ENCODE results near the gene HHLA2.

Gene HHLA2

DNA sequence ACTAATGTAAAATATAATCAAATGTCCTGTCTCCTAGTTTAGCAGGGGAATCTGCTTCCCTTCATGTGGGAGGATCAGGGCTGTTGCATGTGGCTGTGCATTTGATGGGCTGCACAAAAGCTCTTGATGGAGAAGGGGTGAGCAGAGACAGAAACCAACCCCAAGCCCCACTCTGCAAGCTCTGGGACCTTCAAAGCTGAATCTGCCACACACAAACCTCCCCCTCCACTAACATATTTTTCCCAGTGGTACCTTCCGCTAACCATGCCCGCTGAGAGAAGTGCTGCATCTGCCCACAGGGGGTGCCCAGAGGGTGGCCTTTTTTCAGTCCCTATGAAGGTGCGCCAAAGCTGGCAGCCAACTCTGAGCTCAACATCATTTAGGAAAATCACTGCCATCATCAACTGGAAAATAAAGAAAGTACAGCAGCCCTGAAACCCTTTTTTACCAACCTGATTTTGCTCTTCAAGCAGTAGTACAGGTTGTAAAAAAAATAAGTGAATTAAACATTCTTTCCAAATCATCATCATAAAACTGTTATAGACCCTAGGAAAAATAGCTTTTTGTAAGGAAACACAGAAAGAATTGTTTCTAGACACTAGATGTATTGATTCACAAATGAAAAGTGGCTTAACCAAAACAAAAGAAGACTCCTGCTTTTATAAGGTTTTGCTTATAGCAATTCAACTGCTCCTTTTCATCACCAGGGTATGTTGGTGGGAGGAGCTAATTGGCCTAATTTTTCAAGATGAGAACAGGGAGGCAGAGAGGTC, 97.0 kb downstream of the HHLA2 start:
- no peak for DNase-seq (ENCODE audit: low spot score)

- no peak for DNase-seq (ENCODE audit: low spot score)
Measured at GRCh38 chr3:108394016-108394415, 97.7 kb downstream of the HHLA2 start.

GRCh38 chr3:108394563-108394962, 98.2 kb downstream of the HHLA2 start:
- DNase-seq (ENCODE audit: low spot score), result no peak

DNA sequence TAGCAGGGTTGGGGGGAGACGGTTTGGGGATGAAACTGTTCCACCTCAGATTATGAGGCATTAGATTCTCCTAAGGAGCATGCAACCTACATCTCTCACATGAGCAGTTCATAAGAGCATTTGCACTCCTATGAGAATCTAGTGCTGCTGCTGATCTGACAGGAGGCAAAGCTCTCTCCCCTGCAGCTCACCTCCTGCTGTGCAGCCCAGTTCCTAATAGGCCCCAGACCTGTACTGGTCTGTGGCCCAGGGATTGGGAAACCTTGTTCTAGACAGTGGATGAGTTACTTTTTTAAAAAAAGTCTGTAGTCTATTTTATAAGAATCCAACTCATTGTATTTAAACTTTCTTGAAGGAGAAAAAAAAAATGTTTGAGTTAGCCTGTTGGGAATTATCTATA, 100.0 kb downstream of the HHLA2 start:
- no peak for DNase-seq (ENCODE audit: low spot score)

GRCh38 chr3:108398510-108398909, 102.2 kb downstream of the HHLA2 start:
- no peak for DNase-seq (ENCODE audit: low spot score)

GRCh38 chr3:108401836-108402235, 105.5 kb downstream of the HHLA2 start:
- DNase-seq (ENCODE audit: low spot score), result no peak

- DNase-seq (ENCODE audit: low spot score), result no peak
Measured at GRCh38 chr3:108403198-108403597, 106.8 kb downstream of the HHLA2 start.

GRCh38 chr3:108403686-108404345, 107.5 kb downstream of the HHLA2 start:
- DNase-seq (ENCODE audit: low spot score), result no peak

GRCh38 chr3:108404368-108404767, 108.0 kb downstream of the HHLA2 start:
- DNase-seq (ENCODE audit: low spot score), result no peak

GRCh38 chr3:108406063-108406660, 109.8 kb downstream of the HHLA2 start:
- no peak for DNase-seq (ENCODE audit: low spot score)

- peak; percentile 62 for DNase-seq (ENCODE audit: low spot score)
Measured at GRCh38 chr3:108406661-108407206, 110.4 kb downstream of the HHLA2 start.

DNA sequence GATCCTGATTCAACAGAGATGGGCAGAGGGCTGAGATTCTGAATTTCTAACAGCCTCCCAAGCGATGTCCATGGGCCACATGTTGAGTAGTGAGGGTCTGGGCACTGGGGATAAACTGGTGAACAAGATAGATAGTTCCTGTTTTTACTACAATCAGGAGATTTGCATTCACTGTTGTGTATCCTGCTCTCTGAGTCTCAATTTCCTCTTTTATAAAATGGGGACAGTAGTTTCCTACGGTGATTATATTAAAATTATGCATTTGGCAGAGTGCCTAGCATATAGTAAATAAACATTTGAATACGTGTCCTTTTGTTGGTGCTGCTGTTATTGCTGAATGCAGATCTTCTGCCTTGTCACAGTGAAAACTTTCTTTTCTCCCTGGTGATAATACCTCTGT, 111.5 kb downstream of the HHLA2 start:
- peak; percentile 24 for DNase-seq (ENCODE audit: low spot score)

- no peak for DNase-seq (ENCODE audit: low spot score)
Measured at GRCh38 chr3:108408883-108409799, 112.8 kb downstream of the HHLA2 start.

GRCh38 chr3:108409800-108410178, 113.4 kb downstream of the HHLA2 start:
- no peak for DNase-seq (ENCODE audit: low spot score)

DNA sequence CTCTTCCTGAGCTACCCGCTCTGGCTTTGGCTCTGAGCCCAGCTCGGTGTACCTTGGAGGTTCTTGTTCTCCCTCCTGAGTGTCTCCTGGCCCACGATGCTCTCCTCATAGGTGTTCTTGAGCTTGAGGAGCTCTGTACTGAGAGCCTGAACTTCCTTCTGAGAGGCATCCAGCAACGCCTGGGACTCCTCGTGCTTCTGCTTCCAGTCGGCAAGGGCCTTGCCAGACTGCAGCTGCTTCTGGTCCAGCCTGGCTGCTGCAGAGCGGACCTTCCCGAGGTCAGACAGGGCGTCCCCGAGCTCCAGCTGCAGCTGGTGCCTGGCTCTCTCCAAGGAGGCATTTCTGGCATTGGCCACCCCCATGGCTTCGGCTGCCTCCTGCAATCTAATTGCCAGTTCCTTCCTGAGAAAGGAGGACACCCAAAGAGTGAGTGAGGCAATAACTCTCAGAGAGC, 114.2 kb downstream of the HHLA2 start:
- DNase-seq (ENCODE audit: low spot score), result no peak

- DNase-seq (ENCODE audit: low spot score), result no peak
Measured at GRCh38 chr3:108412121-108412750, 115.9 kb downstream of the HHLA2 start.

DNA sequence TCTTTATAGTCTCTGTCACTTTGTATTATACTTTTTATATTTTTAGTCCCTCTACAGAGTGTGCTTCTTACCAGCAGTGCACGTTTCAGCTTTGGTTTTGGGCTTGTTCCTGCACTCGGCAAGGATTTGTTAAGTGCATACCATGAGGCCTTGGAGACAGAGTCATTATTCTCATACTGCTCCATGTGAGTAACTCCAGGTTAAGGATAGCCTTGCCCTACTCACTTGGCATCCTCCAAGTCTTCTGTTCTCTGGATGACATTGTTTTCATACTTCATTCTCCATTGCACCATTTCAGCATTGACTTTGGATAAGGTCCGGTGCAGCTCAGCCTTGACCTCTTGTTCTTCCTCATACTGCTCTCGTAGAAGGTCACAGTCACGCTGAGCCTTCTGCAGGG, 117.7 kb downstream of the HHLA2 start:
- no peak for DNase-seq (ENCODE audit: low spot score)

GRCh38 chr3:108415661-108416060, 119.3 kb downstream of the HHLA2 start:
- no peak for DNase-seq (ENCODE audit: low spot score)

DNA sequence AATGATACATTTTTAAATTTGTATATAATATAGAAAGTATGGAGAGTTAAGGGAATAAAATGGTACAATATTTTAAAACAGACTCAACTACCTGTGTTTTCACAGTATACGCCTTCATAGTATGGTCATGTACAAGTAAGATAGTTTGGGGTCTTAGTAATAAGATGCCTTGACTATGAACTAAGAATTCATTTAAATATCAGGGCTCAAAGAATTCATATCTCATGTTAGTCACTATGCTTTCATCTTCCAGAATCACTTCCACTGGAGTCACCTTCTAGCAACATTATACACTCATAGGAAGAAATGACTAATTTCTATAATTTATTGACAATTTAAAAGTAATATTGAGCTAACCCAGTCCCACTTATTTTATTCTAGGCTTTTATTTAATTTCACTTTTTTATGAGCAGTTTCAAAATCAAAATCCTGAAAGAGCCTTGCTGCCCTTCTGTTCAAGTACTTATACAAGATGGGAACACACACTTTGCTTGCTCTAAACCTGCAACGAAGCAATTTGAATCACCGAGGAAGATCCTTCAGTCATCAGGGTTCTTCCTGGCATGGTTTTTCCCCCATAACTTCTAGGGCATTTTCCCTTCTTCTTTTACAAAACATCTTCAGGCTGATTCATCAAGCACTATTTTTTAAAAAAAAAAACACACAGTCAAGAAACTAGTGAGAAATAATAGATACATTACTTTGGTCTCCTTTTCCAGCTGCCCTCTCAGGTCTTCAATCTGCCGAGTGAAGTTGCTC, 119.9 kb downstream of the HHLA2 start:
- no peak for DNase-seq (ENCODE audit: low spot score)

DNA sequence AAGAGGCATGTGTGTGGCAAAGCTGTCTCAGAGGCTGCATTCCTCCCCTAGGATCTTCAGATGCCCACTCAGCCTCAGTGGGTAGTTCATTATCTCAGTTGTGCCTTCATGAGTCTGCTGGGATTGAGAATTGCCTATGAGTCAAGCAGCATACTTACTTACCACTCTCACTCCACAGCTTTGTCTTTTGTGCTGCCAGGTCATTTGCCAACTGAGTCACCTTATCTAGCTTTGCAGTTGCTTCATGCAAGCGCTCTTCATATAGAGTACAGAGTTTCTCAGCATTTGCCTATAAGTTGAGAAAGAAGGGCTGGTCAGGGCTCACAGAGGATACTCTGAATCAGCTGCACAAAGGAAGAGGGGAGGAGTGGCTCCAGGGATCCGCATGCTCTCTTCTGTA, 124.6 kb downstream of the HHLA2 start:
- DNase-seq (ENCODE audit: low spot score), result no peak

Measured in germinal center (tissue), 1 donor.